Measurements from ENCODE around the gene ERC1.

DNA sequence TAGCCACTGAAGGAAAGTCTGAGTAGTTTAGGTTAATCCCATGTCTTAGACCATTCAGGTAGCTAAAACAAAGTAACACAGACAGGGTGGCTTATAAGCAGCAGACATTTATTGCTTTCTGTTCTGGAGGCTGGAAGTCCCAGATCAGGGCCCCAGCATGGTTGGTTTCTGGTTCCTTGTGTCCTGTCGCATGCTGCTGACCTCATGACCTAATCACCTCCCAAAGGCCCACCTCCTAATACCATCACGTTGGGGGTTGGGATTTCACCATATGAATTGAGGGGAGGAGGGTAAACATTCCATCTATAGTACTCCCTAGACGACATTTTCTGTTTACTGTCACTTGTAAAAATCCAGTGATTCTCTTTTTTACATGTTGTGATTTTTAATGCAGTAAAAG lies 454.8 kb downstream of the ERC1 start:
- TF ChIP-seq, protein P1, sequence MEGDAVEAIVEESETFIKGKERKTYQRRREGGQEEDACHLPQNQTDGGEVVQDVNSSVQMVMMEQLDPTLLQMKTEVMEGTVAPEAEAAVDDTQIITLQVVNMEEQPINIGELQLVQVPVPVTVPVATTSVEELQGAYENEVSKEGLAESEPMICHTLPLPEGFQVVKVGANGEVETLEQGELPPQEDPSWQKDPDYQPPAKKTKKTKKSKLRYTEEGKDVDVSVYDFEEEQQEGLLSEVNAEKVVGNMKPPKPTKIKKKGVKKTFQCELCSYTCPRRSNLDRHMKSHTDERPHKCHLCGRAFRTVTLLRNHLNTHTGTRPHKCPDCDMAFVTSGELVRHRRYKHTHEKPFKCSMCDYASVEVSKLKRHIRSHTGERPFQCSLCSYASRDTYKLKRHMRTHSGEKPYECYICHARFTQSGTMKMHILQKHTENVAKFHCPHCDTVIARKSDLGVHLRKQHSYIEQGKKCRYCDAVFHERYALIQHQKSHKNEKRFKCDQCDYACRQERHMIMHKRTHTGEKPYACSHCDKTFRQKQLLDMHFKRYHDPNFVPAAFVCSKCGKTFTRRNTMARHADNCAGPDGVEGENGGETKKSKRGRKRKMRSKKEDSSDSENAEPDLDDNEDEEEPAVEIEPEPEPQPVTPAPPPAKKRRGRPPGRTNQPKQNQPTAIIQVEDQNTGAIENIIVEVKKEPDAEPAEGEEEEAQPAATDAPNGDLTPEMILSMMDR (conservative IDR thresholded peaks at IDR 0.05; ENCODE audit: low read depth, low read length), result no peak
- TF ChIP-seq EZH2 (IDR thresholded peaks at IDR 0.05; ENCODE audit: low read length, unreplicated experiment) (no peak), EZH2phosphoT487 (IDR thresholded peaks at IDR 0.05; ENCODE audit: borderline replicate concordance, low read length) (no peak)
